Kidney capillary endothelial cell (primary cell): ENCODE measurements around the gene ARHGEF12.

ENCODE experiments used
- DNase-seq: peaks from one replicate; pipeline ENCODE4 v3.0.0-alpha.2; 2018; ENCODE audit warnings: low spot score

ARHGEF12 gene

GRCh38 chr11:120430146-120430545, 93.9 kb downstream of the ARHGEF12 start:
- no peak for DNase-seq

- peak; percentile 21 for DNase-seq
These were observed 95.4 kb downstream of the ARHGEF12 start for GRCh38 chr11:120431633-120432032.

DNA sequence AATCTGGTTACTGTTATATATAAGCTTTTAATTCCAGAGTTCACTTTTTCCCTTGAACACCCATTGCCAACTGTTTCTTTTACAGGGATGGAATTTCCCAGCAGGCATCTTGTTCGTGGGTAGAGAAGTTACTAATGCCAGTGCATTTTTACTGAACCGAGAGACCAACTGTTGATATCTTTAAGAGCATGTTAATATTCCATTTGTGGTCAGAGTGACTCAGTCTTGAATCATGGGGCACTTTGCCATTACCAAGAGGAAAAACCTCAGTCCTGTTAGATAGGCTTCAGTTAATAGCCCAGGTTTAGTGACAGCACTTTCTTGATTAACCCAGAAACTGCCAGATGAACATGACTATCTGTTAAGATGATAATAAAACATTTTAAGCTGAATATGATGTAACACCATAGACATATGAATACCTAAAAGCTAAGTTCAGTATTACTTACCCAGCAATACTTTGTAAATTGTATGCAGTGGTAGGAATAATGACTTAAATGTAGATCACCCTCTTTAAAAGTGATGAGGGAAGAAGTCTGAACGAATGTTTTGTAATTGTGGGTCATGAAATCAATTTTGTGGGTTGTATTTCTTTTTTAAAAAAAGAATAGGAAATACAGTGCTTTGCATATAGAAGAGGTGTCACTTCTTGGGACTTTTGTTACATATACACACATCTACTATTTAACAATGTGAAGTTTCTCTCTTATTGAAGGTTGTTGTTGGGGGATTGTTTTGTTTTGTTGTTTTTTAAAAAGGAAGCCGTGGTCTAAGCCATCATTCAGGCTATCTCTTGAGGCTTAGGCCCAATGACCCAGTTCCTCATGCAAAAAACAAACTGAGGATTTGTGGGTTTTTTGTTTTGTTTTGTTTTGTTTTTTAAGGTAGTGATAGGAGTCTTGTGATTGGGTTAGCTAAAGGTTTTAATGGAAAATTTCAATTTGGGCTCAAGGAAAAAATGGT, 96.1 kb downstream of the ARHGEF12 start:
- DNase-seq = peak; percentile 91

GRCh38 chr11:120441592-120441991, 105.4 kb downstream of the ARHGEF12 start:
- DNase-seq = no peak

GRCh38 chr11:120442031-120442430, 105.8 kb downstream of the ARHGEF12 start:
- no peak for DNase-seq

DNA sequence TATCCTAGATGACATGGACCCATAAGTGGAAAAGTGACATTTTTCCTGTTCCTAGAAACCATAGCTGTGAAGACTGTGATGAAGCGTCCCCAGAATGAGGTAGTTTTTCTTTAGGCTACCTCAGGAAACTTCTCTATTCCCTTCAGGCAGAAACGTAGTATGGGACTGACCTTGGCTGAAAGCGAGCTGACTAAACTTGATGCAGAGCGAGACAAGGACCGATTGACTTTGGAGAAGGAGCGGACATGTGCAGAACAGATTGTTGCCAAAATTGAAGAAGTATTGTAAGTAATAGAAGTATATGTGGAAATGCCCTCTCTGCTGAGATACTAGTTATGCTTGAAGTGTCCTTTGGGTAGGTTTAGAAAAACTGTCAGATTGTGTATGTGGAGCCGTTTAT, 110.6 kb downstream of the ARHGEF12 start:
- no peak for DNase-seq

DNA sequence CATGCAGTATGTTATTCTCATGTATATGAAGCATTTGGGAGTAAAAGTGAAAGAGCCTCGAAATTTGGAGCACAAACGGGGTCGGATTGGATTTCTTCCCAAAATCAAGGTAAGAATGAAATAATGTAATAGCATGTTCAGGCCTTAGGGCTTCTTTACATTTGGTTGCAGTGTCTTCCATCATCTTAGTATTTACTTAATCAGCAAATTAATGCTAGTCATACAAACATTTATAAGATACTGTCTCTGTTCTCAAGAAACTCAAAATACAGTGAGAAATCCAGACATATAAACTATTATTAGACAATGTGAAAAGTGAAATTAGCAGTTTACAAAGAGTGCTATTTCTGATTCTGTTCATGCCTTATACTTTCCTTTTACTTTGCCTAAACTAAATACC, 112.0 kb downstream of the ARHGEF12 start:
- DNase-seq = no peak

GRCh38 chr11:120455487-120455886, 119.3 kb downstream of the ARHGEF12 start:
- no peak for DNase-seq

DNA sequence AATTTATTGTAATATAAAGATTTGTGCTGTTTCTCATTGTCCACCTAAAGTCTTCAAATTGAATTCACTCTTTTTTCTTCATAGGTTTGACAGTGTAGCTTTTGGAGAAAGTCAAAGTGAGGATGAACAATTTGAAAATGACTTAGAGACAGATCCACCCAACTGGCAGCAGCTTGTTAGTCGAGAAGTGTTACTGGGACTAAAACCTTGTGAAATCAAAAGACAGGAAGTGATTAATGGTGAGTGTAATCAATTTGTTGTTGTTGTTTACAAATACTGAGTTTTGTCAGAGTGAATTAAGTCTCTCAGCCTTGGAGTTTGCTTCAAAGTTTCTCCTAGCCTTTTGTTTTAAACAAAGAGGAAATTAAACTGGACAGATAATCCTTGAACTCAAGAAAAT, 121.8 kb downstream of the ARHGEF12 start:
- peak; percentile 15 for DNase-seq

DNA sequence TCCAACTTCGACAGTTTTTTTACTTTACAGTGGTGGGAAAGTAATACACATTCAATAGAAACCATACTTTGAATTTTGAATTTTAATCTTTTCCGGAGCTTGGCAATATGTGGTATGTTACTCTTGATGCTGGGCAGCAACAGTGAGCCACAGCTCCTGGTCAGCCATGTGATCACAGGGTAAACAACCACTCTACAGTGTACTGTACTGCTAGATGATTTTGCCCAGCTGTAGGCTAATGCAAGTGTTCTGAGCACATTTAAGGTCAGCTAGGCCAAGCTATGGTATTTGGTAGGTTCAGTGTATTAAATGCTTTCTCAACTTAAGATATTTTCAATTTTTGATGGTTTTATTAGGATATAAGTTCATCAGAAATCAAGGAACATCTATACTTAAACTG, 126.6 kb downstream of the ARHGEF12 start:
- no peak for DNase-seq

- no peak for DNase-seq
These were observed 129.8 kb downstream of the ARHGEF12 start for GRCh38 chr11:120465921-120466534.

DNA sequence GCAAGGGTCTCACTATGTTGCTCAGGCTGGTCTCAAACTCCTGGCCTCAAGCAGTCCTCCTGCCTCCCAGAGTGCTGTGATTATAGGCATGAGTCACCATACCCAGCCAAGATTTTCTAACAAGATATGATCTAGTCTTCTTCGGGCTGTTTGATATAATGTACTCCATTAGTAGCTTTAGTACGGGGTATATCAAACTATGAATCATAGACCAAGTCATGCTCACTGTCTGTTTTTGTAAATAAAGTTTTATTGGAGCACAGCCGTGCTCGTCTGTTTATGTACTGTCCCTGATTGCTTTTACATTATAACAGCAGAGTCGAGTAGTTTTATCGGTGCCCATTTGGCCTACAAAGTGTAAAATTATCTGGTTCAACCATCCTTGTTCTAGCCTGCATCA, 131.4 kb downstream of the ARHGEF12 start:
- DNase-seq = no peak

DNA sequence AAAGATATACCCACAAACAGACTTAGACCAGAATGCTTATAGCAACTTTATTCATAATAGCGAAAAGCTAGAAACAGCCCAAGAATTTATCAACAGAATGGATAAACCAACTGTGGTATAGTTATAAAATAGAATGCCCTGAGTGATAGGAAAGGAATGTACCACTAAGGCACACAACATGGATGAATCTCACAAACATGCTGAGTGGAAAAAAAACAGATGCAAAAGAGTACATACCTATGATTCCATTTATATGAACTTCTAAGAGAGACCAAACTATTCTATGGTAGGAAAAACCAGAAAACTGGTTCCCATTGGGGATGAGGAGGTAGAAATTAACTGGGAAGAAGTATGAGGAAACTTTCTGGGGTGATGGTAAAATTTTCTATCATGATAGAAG, 134.9 kb downstream of the ARHGEF12 start:
- no peak for DNase-seq

GRCh38 chr11:120471994-120472393, 135.8 kb downstream of the ARHGEF12 start:
- no peak for DNase-seq

DNA sequence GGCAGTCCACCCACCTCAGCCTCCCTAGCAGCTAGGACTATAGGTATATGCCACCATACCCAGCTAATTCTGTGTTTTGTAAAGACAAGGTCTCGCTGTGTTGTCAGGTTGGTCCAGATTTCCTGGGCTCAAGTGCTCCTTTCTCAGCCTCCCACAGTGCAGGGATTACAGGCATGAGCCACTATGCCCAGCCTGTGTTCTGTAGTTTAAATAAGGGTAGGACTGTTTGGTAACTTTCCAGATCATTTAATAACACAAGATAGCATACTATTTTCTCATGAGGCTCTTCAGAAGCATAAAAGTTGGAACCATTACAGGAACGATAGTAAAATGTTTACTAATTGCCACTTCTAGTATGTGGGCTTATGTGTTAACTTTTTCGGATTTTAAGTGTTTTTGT, 137.3 kb downstream of the ARHGEF12 start:
- no peak for DNase-seq

DNA sequence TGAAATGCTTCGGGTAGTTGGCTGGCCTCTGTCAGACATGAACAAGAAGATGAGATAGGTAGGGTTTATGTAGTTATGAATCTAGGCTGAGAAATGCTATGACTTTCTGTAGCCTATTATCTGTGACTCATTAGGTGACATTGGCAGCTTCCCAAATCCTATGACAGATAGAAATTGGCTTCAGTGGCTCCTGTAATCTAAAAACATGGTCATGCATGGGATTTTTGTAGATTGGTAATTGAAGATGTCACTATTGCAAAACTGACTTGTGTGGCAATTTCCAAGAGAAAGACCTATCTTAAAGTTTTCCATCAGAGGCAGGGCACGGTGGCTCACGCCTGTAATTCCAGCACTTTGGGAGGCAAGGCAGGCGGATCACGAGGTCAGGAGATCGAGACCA, 145.9 kb downstream of the ARHGEF12 start:
- peak; percentile 21 for DNase-seq

- no peak for DNase-seq
These were observed 148.5 kb downstream of the ARHGEF12 start for GRCh38 chr11:120484722-120485121.

DNA sequence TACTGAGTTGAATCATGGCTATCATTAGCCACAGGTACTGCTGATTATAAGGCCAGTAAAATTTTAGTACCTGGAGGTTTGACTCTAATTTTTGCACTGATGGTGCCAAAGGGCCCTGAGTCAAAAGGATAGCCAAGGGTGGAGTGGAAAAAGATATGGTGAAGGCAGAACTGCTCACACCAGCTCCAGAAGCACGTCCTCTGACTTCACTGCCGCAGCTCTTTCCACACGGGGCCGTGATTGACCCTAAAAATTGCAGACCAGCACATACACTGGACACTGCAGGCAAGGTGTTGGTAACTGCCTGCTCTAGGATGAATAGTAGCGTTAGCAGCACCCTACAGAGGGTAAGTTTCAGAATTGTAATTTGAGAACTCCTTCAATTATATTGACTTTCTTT, 149.9 kb downstream of the ARHGEF12 start:
- no peak for DNase-seq

GRCh38 chr11:120489799-120490198, 153.6 kb downstream of the ARHGEF12 start:
- no peak for DNase-seq

GRCh38 chr11:120492486-120492885, 156.3 kb downstream of the ARHGEF12 start:
- no peak for DNase-seq

DNA sequence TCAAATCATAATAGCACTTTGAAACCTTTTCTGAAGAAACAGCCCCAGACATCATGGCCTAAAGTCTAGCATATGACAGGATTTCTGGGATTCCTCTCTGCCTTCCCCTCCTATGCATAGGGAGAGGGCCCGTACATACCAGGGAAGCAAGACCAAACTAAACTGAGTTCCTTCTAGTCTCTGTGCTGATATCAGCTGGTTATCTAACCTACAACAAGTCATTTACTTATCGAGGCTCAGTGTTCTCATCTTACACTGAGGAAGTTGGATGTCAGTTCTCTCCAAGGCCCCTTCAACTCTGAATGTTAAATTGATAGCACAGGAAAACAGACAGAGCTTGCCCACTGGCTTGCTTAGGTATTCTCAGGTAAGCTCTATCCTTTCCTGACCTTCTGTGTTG, 158.4 kb downstream of the ARHGEF12 start:
- no peak for DNase-seq

- DNase-seq = no peak
These were observed 162.9 kb downstream of the ARHGEF12 start for GRCh38 chr11:120499088-120499487.

- no peak for DNase-seq
These were observed 163.6 kb downstream of the ARHGEF12 start for GRCh38 chr11:120499859-120500258.
